Measurements from ENCODE around the gene TTN. TPM values are rescaled to one million over a fixed set of nuclear protein-coding genes. Genes with fewer than 3 reads are reported as not detected.

Gene TTN
- total RNA-seq, 1 experiment from 2014 or later = 0.13 TPM

GRCh38 chr2:178676046-178676445 lies 131.2 kb downstream of the TTN start:
- DNase-seq (ENCODE audit: low read depth, low spot score) (no peak), ATAC-seq (no peak)
- BruUV-seq (replicated peaks) = no TSS peak
- in situ Hi-C loops (cut with HindIII; ENCODE audit: low pct_unique_long_range_greater_than_20kb, low sequenced_read_pairs) (no loop called here), intact Hi-C loops (cut with micrococcal nuclease; ENCODE audit: unreplicated experiment) (no loop called here)
- no peaks in the 10 kb centered on the region for H3K9me3 ChIP-seq (ENCODE audit: control insufficient read depth, insufficient read depth, low read depth, low read length)
- H3K27ac ChIP-seq (ENCODE audit: low read length) = no peak overlapping the region
- POLR2A ChIA-PET = no interaction called here
- H3K4me1 ChIP-seq (ENCODE audit: control insufficient read depth, insufficient read depth, low read length) = no peaks in the 10 kb centered on the region
- no peak overlapping the region for H3K4me3 ChIP-seq (ENCODE audit: low read depth in 2 of 2, low read length in 2 of 2)
- 0 out of 2 replicates have a peak, but pooled peaks cover 7% of the 10 kb centered on the region for H3K27me3 ChIP-seq (ENCODE audit: control insufficient read depth, insufficient read depth, low read length)
- CTCF ChIA-PET = no interaction called here
- TF ChIP-seq CTCF (IDR thresholded peaks at IDR 0.05) (no peak), TCF7L2 (IDR thresholded peaks at IDR 0.05; ENCODE audit: low read depth, low read length) (no peak), SIN3A (IDR thresholded peaks at IDR 0.05; ENCODE audit: borderline replicate concordance, insufficient read depth, low read depth, low read length) (no peak), REST (IDR thresholded peaks at IDR 0.05; ENCODE audit: insufficient read depth in 1 of 2, low read depth in 2 of 2, low read length in 1 of 2) (no peak), POLR2AphosphoS5 (IDR thresholded peaks at IDR 0.05; ENCODE audit: low read depth, low read length) (no peak)
- H3K36me3 ChIP-seq (ENCODE audit: control insufficient read depth, insufficient read depth, low read length) = no peaks in the 10 kb centered on the region

GRCh38 chr2:178674122-178674521 lies 133.1 kb downstream of the TTN start:
- no peaks in the 10 kb centered on the region for H3K36me3 ChIP-seq (ENCODE audit: control insufficient read depth, insufficient read depth, low read length)
- in situ Hi-C loops (cut with HindIII; ENCODE audit: low pct_unique_long_range_greater_than_20kb, low sequenced_read_pairs) (no loop called here), intact Hi-C loops (cut with micrococcal nuclease; ENCODE audit: unreplicated experiment) (no loop called here)
- TF ChIP-seq POLR2AphosphoS5 (IDR thresholded peaks at IDR 0.05; ENCODE audit: low read depth, low read length) (no peak), SIN3A (IDR thresholded peaks at IDR 0.05; ENCODE audit: borderline replicate concordance, insufficient read depth, low read depth, low read length) (no peak), TCF7L2 (IDR thresholded peaks at IDR 0.05; ENCODE audit: low read depth, low read length) (no peak), REST (IDR thresholded peaks at IDR 0.05; ENCODE audit: insufficient read depth in 1 of 2, low read depth in 2 of 2, low read length in 1 of 2) (no peak), CTCF (IDR thresholded peaks at IDR 0.05) (peak; percentile 21; the same call in 1 of the 2 replicates)
- no peaks in the 10 kb centered on the region for H3K4me1 ChIP-seq (ENCODE audit: control insufficient read depth, insufficient read depth, low read length)
- H3K27me3 ChIP-seq (ENCODE audit: control insufficient read depth, insufficient read depth, low read length) = peaks cover 2% of the 10 kb centered on the region; the same call in 1 of the 2 replicates
- no peaks in the 10 kb centered on the region for H3K9me3 ChIP-seq (ENCODE audit: control insufficient read depth, insufficient read depth, low read depth, low read length)
- no peak overlapping the region for H3K27ac ChIP-seq (ENCODE audit: low read length)
- ChIA-PET CTCF (no interaction called here), POLR2A (no interaction called here)
- BruUV-seq (replicated peaks) = no TSS peak
- ATAC-seq (no peak), DNase-seq (ENCODE audit: low read depth, low spot score) (no peak)
- H3K4me3 ChIP-seq (ENCODE audit: low read depth in 2 of 2, low read length in 2 of 2) = no peak overlapping the region

All from Panc1 (cell line).